ENCODE data around the gene ENO4. TPM values are rescaled to one million over a fixed set of nuclear protein-coding genes. Genes with fewer than 3 reads are reported as not detected.

Gene ENO4
- total and polyA plus RNA-seq, 2 experiments from 2014 or later: 0.24 to 0.44 TPM

- Histone ChIP-seq H3K36me3 (ENCODE audit: insufficient read depth) (no peaks in the 10 kb centered on the region), H3K9me2 (ENCODE audit: insufficient read depth) (peaks cover 8% of the 10 kb centered on the region; the same call in 1 of the 2 replicates), H2AFZ (no peak overlapping the region), H3K4me3 (no peak overlapping the region), H3K4me1 (ENCODE audit: insufficient read depth) (peaks cover 15% of the 10 kb centered on the region), H3K27me3 (ENCODE audit: insufficient read depth) (no peaks in the 10 kb centered on the region), H3K27ac (ENCODE audit: low read depth) (no peak overlapping the region), H3K4me2 (no peak overlapping the region), H3F3A (replicated peaks; ENCODE audit: low read depth) (no peaks in the 10 kb centered on the region), H4K20me1 (replicated peaks; ENCODE audit: insufficient read depth) (no peaks in the 10 kb centered on the region), H3K79me2 (replicated peaks; ENCODE audit: insufficient read depth) (no peaks in the 10 kb centered on the region)
- peak overlapping the region; percentile 43; the same call in 1 of the 2 replicates for H3K27ac Mint-ChIP-seq
- H3K9me3 Mint-ChIP-seq: no peaks in the 10 kb centered on the region
- no peak for TF ChIP-seq CREB1 (CRISPR knock-in tag; IDR thresholded peaks at IDR 0.05; ENCODE audit: low read depth)
- TF ChIP-seq ZNF462 (CRISPR knock-in tag; IDR thresholded peaks at IDR 0.05): no peak
- no peak for TF ChIP-seq EZH2 (IDR thresholded peaks at IDR 0.05; ENCODE audit: low read depth, unreplicated experiment)
- TF ChIP-seq ZNF331 (CRISPR knock-in tag; IDR thresholded peaks at IDR 0.05; ENCODE audit: low read depth): no peak
- TF ChIP-seq ZNF114 (CRISPR knock-in tag; IDR thresholded peaks at IDR 0.05): no peak
- TF ChIP-seq JUNB (IDR thresholded peaks at IDR 0.05; ENCODE audit: unreplicated experiment): no peak
- TF ChIP-seq STAT1 (IDR thresholded peaks at IDR 0.05; ENCODE audit: unreplicated experiment): no peak
- no peak for TF ChIP-seq NANOG (IDR thresholded peaks at IDR 0.05; ENCODE audit: borderline replicate concordance)
- TF ChIP-seq CTCF (conservative IDR thresholded peaks at IDR 0.05; ENCODE audit: low read depth in 2 of 2): no peak
- no peak for TF ChIP-seq EZH2phosphoT487 (IDR thresholded peaks at IDR 0.05; ENCODE audit: unreplicated experiment)
- no peak for TF ChIP-seq ETS1 (IDR thresholded peaks at IDR 0.05)
- no peak for TF ChIP-seq POLR2AphosphoS5 (IDR thresholded peaks at IDR 0.05; ENCODE audit: low read depth)
- H3K4me3 Mint-ChIP-seq: no peak overlapping the region
- DNase-seq (ENCODE audit: low spot score): no peak
- H3K27me3 Mint-ChIP-seq (ENCODE audit: insufficient read depth, low read depth, poor library complexity): no peaks in the 10 kb centered on the region
- ATAC-seq: peak; percentile 80
- no peaks in the 10 kb centered on the region for H3K36me3 Mint-ChIP-seq (ENCODE audit: low read depth)
- H3K4me1 Mint-ChIP-seq: peaks cover 18% of the 10 kb centered on the region
Observed at GRCh38 chr10:116886772-116887171, 37.5 kb downstream of the ENO4 start.
